ENCODE measurements around the gene MAP10. TPM values are rescaled to one million over a fixed set of nuclear protein-coding genes. Genes with fewer than 3 reads are reported as not detected.
A peak's percentile ranks its signal among the peaks of the same experiment; 100 is the strongest.
"Not testable (repeated sequence)": the region's sequence is repeated elsewhere in the genome, so short reads cannot be mapped to it uniquely, and the experiment has no call there.

The MAP10 gene
- total RNA-seq, 1 donor from 2014 or later = 3.2 TPM

GRCh38 chr1:232780354-232780753 is 24.9 kb upstream of the MAP10 start:
- H3K4me1 Mint-ChIP-seq (ENCODE audit: low read depth) = no peaks in the 10 kb centered on the region
- intact Hi-C loops (cut with micrococcal nuclease) = no loop called here
- no peak overlapping the region for H3K27ac Mint-ChIP-seq
- no peaks in the 10 kb centered on the region for H3K9me3 Mint-ChIP-seq
- H3K36me3 Mint-ChIP-seq (ENCODE audit: low read depth) = no peaks in the 10 kb centered on the region
- H3K27me3 Mint-ChIP-seq (ENCODE audit: low read depth) = peaks cover 9% of the 10 kb centered on the region
- H3K4me3 Mint-ChIP-seq (ENCODE audit: low read depth) = no peak overlapping the region
- no peak for DNase-seq (ENCODE audit: low spot score)

- no peaks in the 10 kb centered on the region for H3K36me3 Mint-ChIP-seq (ENCODE audit: low read depth)
- intact Hi-C loops (cut with micrococcal nuclease) = no loop called here
- H3K9me3 Mint-ChIP-seq = no peaks in the 10 kb centered on the region
- H3K4me1 Mint-ChIP-seq (ENCODE audit: low read depth) = no peaks in the 10 kb centered on the region
- no peak overlapping the region for H3K4me3 Mint-ChIP-seq (ENCODE audit: low read depth)
- H3K27ac Mint-ChIP-seq = no peak overlapping the region
- peaks cover 11% of the 10 kb centered on the region for H3K27me3 Mint-ChIP-seq (ENCODE audit: low read depth)
- DNase-seq (ENCODE audit: low spot score) = no peak
Observed at GRCh38 chr1:232784794-232785193, 20.4 kb upstream of the MAP10 start.

GRCh38 chr1:232785630-232786029 is 19.6 kb upstream of the MAP10 start:
- H3K4me1 Mint-ChIP-seq (ENCODE audit: low read depth); DNase-seq (ENCODE audit: low spot score); intact Hi-C loops (cut with micrococcal nuclease); H3K36me3 Mint-ChIP-seq (ENCODE audit: low read depth); H3K4me3 Mint-ChIP-seq (ENCODE audit: low read depth); H3K27ac Mint-ChIP-seq; H3K9me3 Mint-ChIP-seq: not testable (repeated sequence)
- H3K27me3 Mint-ChIP-seq (ENCODE audit: low read depth) = peaks cover 10% of the 10 kb centered on the region

- H3K27ac Mint-ChIP-seq = no peak overlapping the region
- H3K36me3 Mint-ChIP-seq (ENCODE audit: low read depth) = no peaks in the 10 kb centered on the region
- no peaks in the 10 kb centered on the region for H3K9me3 Mint-ChIP-seq
- no peak overlapping the region for H3K4me3 Mint-ChIP-seq (ENCODE audit: low read depth)
- DNase-seq (ENCODE audit: low spot score) = no peak
- intact Hi-C loops (cut with micrococcal nuclease) = no loop called here
- H3K27me3 Mint-ChIP-seq (ENCODE audit: low read depth) = peaks cover 10% of the 10 kb centered on the region
- H3K4me1 Mint-ChIP-seq (ENCODE audit: low read depth) = no peaks in the 10 kb centered on the region
Observed at GRCh38 chr1:232786845-232787455, 18.3 kb upstream of the MAP10 start.

- DNase-seq (ENCODE audit: low spot score) = no peak
- H3K27me3 Mint-ChIP-seq (ENCODE audit: low read depth) = peaks cover 10% of the 10 kb centered on the region
- no peak overlapping the region for H3K27ac Mint-ChIP-seq
- intact Hi-C loops (cut with micrococcal nuclease) = no loop called here
- H3K4me1 Mint-ChIP-seq (ENCODE audit: low read depth) = peaks cover 7% of the 10 kb centered on the region
- peaks cover 5% of the 10 kb centered on the region for H3K9me3 Mint-ChIP-seq
- no peak overlapping the region for H3K4me3 Mint-ChIP-seq (ENCODE audit: low read depth)
- no peaks in the 10 kb centered on the region for H3K36me3 Mint-ChIP-seq (ENCODE audit: low read depth)
Observed at GRCh38 chr1:232788235-232788872, 16.9 kb upstream of the MAP10 start.

GRCh38 chr1:232789651-232790050 is 15.6 kb upstream of the MAP10 start:
- Mint-ChIP-seq H3K27ac (no peak overlapping the region), H3K9me3 (peaks cover 5% of the 10 kb centered on the region), H3K36me3 (ENCODE audit: low read depth) (no peaks in the 10 kb centered on the region), H3K27me3 (ENCODE audit: low read depth) (peaks cover 10% of the 10 kb centered on the region), H3K4me3 (ENCODE audit: low read depth) (no peak overlapping the region), H3K4me1 (ENCODE audit: low read depth) (peaks cover 13% of the 10 kb centered on the region)
- intact Hi-C loops (cut with micrococcal nuclease) = no loop called here
- DNase-seq (ENCODE audit: low spot score) = no peak

GRCh38 chr1:232792949-232793348 is 12.3 kb upstream of the MAP10 start:
- H3K4me3 Mint-ChIP-seq (ENCODE audit: low read depth) = no peak overlapping the region
- intact Hi-C loops (cut with micrococcal nuclease) = no loop called here
- peaks cover 5% of the 10 kb centered on the region for H3K9me3 Mint-ChIP-seq
- H3K27me3 Mint-ChIP-seq (ENCODE audit: low read depth) = peaks cover 10% of the 10 kb centered on the region
- H3K4me1 Mint-ChIP-seq (ENCODE audit: low read depth) = peaks cover 15% of the 10 kb centered on the region
- peak overlapping the region; percentile 54 for H3K27ac Mint-ChIP-seq
- DNase-seq (ENCODE audit: low spot score) = no peak
- H3K36me3 Mint-ChIP-seq (ENCODE audit: low read depth) = no peaks in the 10 kb centered on the region

- H3K27me3 Mint-ChIP-seq (ENCODE audit: low read depth) = peaks cover 5% of the 10 kb centered on the region
- no peak overlapping the region for H3K27ac Mint-ChIP-seq
- H3K4me1 Mint-ChIP-seq (ENCODE audit: low read depth) = peaks cover 15% of the 10 kb centered on the region
- intact Hi-C loops (cut with micrococcal nuclease) = no loop called here
- H3K9me3 Mint-ChIP-seq = peaks cover 5% of the 10 kb centered on the region
- H3K36me3 Mint-ChIP-seq (ENCODE audit: low read depth) = no peaks in the 10 kb centered on the region
- no peak overlapping the region for H3K4me3 Mint-ChIP-seq (ENCODE audit: low read depth)
- no peak for DNase-seq (ENCODE audit: low spot score)
Observed at GRCh38 chr1:232793944-232794343, 11.3 kb upstream of the MAP10 start.

- Mint-ChIP-seq H3K4me1 (ENCODE audit: low read depth) (peaks cover 15% of the 10 kb centered on the region), H3K27ac (no peak overlapping the region), H3K36me3 (ENCODE audit: low read depth) (no peaks in the 10 kb centered on the region), H3K4me3 (ENCODE audit: low read depth) (no peak overlapping the region), H3K9me3 (peaks cover 5% of the 10 kb centered on the region), H3K27me3 (ENCODE audit: low read depth) (peaks cover 3% of the 10 kb centered on the region)
- DNase-seq (ENCODE audit: low spot score) = no peak
- intact Hi-C loops (cut with micrococcal nuclease) = no loop called here
Observed at GRCh38 chr1:232795497-232796053, 9.6 kb upstream of the MAP10 start.

- no peak overlapping the region for H3K27ac Mint-ChIP-seq
- peaks cover 2% of the 10 kb centered on the region for H3K9me3 Mint-ChIP-seq
- no peaks in the 10 kb centered on the region for H3K36me3 Mint-ChIP-seq (ENCODE audit: low read depth)
- DNase-seq (ENCODE audit: low spot score) = no peak
- intact Hi-C loops (cut with micrococcal nuclease) = no loop called here
- peaks cover 7% of the 10 kb centered on the region for H3K27me3 Mint-ChIP-seq (ENCODE audit: low read depth)
- no peak overlapping the region for H3K4me3 Mint-ChIP-seq (ENCODE audit: low read depth)
- peaks cover 11% of the 10 kb centered on the region for H3K4me1 Mint-ChIP-seq (ENCODE audit: low read depth)
Observed at GRCh38 chr1:232797856-232798510, 7.2 kb upstream of the MAP10 start.

GRCh38 chr1:232798920-232799319 is 6.3 kb upstream of the MAP10 start:
- DNase-seq (ENCODE audit: low spot score) = no peak
- H3K9me3 Mint-ChIP-seq = no peaks in the 10 kb centered on the region
- no peak overlapping the region for H3K27ac Mint-ChIP-seq
- intact Hi-C loops (cut with micrococcal nuclease) = no loop called here
- peaks cover 4% of the 10 kb centered on the region for H3K4me1 Mint-ChIP-seq (ENCODE audit: low read depth)
- peaks cover 7% of the 10 kb centered on the region for H3K27me3 Mint-ChIP-seq (ENCODE audit: low read depth)
- H3K36me3 Mint-ChIP-seq (ENCODE audit: low read depth) = no peaks in the 10 kb centered on the region
- no peak overlapping the region for H3K4me3 Mint-ChIP-seq (ENCODE audit: low read depth)

GRCh38 chr1:232806186-232806510 is 932 bp downstream of the MAP10 start:
- Mint-ChIP-seq H3K36me3 (ENCODE audit: low read depth) (peaks cover 22% of the 10 kb centered on the region), H3K27me3 (ENCODE audit: low read depth) (peaks cover 6% of the 10 kb centered on the region), H3K9me3 (peaks cover 2% of the 10 kb centered on the region), H3K4me1 (ENCODE audit: low read depth) (peaks cover 33% of the 10 kb centered on the region), H3K4me3 (ENCODE audit: low read depth) (peak overlapping the region; percentile 90), H3K27ac (no peak overlapping the region)
- intact Hi-C loops (cut with micrococcal nuclease) = loop anchor here (5.0 to 10.0 kb wide), 2 partner anchors 174 to 309 kb away; partner anchors contain the start of gene SIPA1L2
- DNase-seq (ENCODE audit: low spot score) = no peak

GRCh38 chr1:232810856-232811255 is 5.6 kb downstream of the MAP10 start:
- Mint-ChIP-seq H3K36me3 (ENCODE audit: low read depth) (peaks cover 19% of the 10 kb centered on the region), H3K9me3 (peaks cover 2% of the 10 kb centered on the region), H3K27me3 (ENCODE audit: low read depth) (peaks cover 5% of the 10 kb centered on the region), H3K4me1 (ENCODE audit: low read depth) (peaks cover 23% of the 10 kb centered on the region), H3K4me3 (ENCODE audit: low read depth) (no peak overlapping the region), H3K27ac (no peak overlapping the region)
- intact Hi-C loops (cut with micrococcal nuclease) = no loop called here
- DNase-seq (ENCODE audit: low spot score) = no peak
